ENCODE data around the gene DHRSX.
"Not testable (repeated sequence)": the region's sequence is repeated elsewhere in the genome, so short reads cannot be mapped to it uniquely, and the experiment has no call there.

DHRSX gene

DNA sequence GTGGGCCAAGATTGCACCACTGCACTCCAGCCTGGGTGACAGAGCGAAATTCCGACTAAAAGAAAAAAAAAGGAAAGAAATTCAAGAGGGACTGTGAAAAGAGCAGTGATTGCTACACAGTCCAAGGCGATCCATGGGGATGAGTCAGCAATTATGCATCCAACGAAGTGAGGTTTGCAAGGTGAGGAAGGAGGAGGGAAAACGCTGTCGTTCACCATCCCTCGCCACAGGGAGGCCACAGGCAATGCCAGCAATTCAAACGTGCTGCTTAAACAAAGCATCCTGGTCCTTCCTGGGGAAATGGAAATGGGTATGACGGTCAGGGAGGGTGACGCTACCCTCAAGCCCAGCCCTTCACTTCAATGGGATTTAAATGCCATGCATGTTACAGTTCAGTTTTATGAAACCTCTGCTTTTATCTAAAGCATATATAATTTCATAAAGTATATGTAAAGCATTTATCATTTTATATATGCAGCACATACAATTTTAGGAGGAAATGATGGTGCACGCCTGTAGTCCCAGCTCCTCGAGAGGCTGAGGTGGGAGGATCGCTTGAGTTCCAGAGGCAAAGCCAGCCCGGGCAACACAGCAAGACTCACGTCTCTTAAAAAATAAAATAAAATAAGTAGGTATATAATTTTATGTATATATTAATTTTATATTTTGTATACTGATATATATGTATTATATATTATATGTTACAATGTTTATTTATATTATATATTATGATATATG, 108.7 kb downstream of the DHRSX start:
- peak; percentile 22 for DNase-seq (ENCODE audit: low spot score)

DNA sequence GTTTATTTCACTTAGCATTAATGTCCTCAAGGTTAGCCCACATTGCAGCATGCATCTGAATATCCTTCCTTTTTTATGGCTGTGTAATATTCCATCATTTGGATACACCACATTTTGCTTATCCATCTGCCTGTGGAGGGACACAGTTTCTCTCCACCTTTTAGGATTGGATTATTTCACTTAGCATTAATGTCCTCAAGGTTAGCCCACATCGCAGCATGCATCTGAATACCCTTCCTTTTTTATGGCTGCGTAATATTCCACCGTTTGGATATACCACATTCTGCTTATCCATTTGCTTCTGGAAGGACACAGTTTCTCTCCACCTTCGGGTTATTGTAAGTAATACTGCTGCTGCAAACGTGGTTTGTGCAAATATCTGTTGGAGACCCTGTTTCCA, 110.0 kb downstream of the DHRSX start:
- no peak for DNase-seq (ENCODE audit: low spot score)

DNA sequence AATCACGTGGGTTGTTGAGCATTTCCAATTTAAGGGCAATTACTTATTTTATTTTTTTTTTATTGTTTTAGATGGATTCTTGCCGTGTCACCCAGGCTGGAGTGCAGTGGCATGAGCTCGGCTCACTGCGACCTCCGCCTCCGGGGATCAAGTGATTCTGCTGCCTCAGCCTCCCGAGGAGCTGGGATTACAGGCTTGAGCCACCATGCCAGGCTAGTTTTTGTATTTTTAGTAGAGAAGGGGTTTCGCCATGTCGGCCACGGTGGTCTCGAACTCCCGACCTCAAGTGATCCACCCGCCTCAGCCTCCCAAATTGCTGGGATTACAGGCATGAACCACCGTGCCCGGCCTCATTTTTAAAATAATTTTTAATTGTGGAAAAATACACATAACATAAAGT, 111.0 kb downstream of the DHRSX start:
- not testable (repeated sequence) for DNase-seq (ENCODE audit: low spot score)

DNA sequence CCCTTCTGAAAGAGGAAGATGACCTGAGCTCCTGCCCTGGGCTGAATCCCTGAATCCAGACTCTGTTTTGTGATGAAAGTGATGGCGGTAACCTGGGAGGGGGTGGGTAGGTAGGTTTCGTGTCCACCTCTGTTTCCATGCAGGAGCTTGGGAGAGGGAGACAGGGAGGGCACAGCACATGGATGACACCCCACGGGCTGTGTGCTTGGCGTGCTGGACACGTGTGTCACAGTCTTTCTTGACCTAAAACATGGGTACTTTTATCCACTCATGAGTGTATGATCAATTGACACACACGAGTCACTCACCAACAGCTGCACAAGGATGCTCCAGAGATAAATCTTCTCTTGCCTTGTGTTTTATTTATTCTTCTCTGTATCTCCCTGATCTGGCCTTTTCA, 111.5 kb downstream of the DHRSX start:
- DNase-seq (ENCODE audit: low spot score): no peak

DNA sequence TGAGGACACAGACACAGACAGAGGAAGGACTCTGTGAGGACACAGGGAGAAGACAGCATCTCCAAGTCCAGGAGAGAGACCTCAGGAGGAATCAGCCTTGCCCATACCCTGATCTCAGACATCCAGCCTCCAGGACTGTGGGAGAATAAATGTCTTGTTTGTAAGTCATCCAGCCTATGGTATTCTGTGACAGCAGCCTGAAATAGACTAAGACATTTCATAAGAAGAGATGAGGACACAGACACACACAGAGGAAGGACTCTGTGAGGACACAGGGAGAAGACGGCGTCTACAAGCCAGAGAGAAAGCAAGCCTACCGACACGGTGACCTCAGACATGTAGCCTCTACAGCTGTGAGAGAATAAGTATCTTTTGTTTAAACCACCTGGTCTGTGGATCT, 112.1 kb downstream of the DHRSX start:
- no peak for DNase-seq (ENCODE audit: low spot score)

GRCh38 chrX:2387614-2388239, 113.0 kb downstream of the DHRSX start:
- no peak for DNase-seq (ENCODE audit: low spot score)

DNA sequence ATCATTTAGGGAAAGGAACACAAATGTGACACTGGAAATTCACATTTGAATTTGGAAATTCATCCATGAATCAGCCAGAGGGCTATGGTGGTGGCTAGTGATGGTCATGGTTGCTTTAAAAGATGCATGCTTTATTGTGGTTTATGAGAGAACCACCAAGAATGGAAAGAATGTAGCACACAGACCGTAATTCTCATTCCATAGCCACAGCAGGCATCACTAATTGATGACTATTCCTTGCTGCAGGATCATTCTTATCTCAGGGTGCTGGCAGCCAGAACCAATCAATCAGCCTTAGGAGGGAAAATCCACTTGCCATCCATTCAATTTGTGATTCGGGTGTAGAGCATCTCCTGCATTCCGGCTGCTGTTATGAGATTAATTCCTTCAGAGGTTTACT, 115.6 kb downstream of the DHRSX start:
- no peak for DNase-seq (ENCODE audit: low spot score)

- DNase-seq (ENCODE audit: low spot score): no peak
Measured at GRCh38 chrX:2384486-2384885, 116.3 kb downstream of the DHRSX start.

DNA sequence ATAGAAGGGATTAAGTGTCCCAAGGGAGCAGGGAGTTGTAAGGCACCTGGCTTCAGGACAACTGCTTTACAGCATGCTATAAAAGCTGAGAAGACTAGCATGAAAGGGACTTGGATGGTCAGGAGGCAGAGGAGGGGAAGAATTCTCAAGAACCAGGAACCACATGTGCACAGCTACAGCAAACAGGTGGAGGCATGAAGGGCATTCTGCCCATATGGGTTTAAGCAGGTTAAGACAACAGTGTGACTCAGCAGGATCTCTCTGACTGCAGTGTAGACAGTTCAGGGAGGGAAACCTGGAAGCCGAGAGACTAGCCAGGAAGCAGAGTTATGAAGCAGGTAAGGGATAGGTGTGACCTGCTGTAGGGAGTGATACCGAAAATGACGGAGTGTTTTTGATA, 117.0 kb downstream of the DHRSX start:
- no peak for DNase-seq (ENCODE audit: low spot score)

GRCh38 chrX:2383144-2383543, 117.6 kb downstream of the DHRSX start:
- DNase-seq (ENCODE audit: low spot score): no peak

- not testable (repeated sequence) for DNase-seq (ENCODE audit: low spot score)
Measured at GRCh38 chrX:2382433-2383048, 118.2 kb downstream of the DHRSX start.

DNA sequence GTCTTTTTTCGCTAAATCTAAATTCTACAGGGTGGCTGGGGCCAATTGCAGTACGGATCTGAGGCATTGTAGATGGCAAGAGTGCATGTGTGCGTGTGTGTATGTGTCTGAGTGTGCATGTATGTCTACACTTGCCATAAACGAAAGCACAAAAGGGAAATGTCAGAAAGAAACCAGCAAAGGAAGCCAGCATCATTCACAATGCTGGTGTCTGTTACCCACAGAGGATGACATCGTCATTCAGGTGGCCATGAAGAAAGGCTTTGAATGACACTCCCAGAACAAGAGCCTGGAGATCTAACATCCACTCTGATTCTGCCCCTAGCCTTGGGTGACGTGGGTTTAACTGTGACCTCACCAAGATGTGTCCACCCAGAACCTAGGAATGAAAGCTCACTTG, 124.6 kb downstream of the DHRSX start:
- DNase-seq (ENCODE audit: low spot score): no peak

DNA sequence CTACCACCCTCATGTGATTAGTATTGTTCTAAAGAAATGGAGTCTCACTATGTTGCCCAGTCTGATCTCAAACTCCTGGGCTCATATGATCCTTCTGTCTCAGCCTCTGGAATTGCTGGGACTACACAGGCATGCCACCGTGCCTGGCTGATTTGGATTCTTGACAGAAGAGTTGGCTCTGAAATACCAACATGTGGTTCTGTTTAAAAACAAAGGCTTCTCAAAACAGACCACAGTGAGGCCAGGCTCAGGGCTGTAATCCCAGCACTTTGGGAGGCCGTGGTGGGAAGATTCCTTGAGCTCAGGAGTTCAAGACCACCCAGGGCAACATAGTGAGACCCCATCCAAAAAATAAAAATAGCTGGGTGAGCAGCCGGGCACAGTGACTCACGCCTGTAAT, 126.7 kb downstream of the DHRSX start:
- DNase-seq (ENCODE audit: low spot score): no peak

- no peak for DNase-seq (ENCODE audit: low spot score)
Measured at GRCh38 chrX:2373615-2374014, 127.2 kb downstream of the DHRSX start.

DNA sequence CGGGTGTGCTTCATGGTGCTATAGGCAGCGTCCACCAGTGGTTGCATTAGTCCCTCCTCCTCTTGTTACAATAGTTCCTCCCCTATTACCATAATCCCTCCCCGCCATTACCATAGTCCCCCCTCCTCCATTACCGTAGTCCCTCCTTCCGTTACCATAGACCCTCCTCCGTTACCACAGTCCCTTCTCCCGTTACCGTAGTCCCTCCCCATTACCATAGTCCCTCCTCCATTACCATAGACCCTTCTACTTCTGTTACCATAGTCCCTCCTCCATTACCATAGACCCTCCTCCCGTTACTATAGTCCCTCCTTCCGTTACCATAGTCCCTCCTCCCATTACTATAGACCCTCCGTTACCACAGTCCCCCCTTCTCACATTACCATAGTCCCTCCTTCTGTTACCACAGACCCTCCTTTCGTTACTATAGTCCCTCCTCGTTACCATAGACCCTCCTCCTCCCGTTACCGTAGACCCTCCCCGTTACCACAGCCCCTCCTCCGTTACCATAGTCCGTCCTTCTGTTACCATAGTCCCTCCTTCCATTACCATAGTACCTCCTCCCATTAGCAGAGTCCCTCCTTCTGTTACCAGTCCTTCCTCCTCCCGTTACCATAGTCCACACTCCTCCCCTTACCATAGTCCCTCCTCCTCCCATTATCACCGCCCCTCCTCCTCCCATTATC, 129.6 kb downstream of the DHRSX start:
- DNase-seq (ENCODE audit: low spot score): no peak

GRCh38 chrX:2370456-2370855, 130.3 kb downstream of the DHRSX start:
- DNase-seq (ENCODE audit: low spot score): no peak

DNA sequence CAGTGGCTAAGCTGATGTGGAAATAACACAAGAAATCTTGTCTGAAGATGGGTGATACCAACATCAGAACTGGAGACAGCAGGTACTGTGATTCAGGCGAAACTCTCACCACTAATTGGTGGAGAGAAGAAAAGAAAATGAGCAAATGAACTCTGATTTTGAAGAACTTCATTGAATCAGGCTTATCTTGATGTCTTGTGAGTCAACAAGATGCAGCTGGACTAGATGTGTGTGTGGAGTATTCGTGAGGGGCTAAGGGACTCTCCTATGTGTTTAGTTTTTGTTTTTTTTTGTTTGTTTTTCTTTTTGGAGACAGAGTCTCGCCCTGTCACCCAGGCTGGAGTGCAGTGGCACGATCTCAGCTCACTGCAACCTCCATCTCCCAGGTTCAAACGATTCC, 131.6 kb downstream of the DHRSX start:
- DNase-seq (ENCODE audit: low spot score): no peak

- no peak for DNase-seq (ENCODE audit: low spot score)
Measured at GRCh38 chrX:2360731-2361130, 140.0 kb downstream of the DHRSX start.

GRCh38 chrX:2359522-2359921, 141.3 kb downstream of the DHRSX start:
- not testable (repeated sequence) for DNase-seq (ENCODE audit: low spot score)

DNA sequence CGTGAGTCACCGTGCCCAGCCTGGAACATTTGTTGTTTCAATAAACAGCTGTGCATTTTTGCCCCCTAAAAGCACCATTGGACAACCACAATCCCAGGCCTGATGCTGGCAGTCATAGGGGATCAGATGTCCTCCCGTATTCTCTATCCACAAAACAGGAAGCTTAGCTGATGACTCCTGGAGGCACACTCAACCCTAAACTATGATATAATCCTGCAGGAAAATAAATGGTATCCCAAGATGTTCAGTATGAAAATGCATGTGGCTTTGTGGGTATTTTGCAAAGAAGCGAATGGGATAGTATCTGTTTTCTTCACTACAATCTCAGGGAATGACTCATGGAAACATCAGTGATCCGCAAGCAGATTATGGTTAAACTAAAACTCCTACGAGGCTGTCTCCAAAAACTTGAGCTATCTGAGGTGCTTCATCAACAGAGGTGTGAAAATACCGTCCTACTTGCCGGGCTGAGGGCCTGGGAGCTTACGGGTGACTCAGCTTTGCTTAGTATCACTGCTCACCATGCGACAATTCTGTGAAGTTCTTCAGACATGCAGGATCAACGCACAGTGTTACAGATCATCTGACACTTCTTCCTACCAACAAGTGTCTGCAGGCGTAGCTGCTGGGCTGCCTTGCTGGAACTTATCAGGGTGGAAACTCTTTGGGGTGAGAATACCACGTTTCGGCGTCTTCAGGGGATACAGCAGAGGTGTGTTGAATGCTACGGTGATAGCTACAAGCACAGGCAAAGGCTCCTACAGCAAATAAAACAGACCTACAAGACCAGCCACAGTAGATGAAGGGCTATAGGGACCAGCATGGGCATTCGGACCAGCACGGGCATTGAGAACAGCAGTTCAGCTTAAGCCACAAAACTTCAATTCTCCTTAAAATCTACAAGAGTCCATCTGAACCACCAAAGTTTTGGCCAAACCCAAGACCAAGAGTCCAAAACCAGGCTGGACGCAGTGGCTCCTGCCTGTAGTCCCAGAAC, 148.5 kb downstream of the DHRSX start:
- no peak for DNase-seq (ENCODE audit: low spot score)

- DNase-seq (ENCODE audit: low spot score): no peak
Measured at GRCh38 chrX:2351321-2351720, 149.5 kb downstream of the DHRSX start.

GRCh38 chrX:2350703-2351102, 150.1 kb downstream of the DHRSX start:
- not testable (repeated sequence) for DNase-seq (ENCODE audit: low spot score)
